ENCODE measurements around the gene UQCR11.

GRCh38 chr19:1582201-1582600 lies 23.1 kb downstream of the UQCR11 start:
- no peak for TF ChIP-seq POLR2AphosphoS5 (IDR thresholded peaks at IDR 0.05)
- TF ChIP-seq CTCF (IDR thresholded peaks at IDR 0.05): no peak

All from sigmoid colon (tissue), 4 donors.